Lower lobe of right lung (tissue), 2 donors: ENCODE results near the gene KIFC3. TPM values are rescaled to one million over a fixed set of nuclear protein-coding genes. Genes with fewer than 3 reads are reported as not detected.
"Not testable (repeated sequence)": the region's sequence is repeated elsewhere in the genome, so short reads cannot be mapped to it uniquely, and the experiment has no call there.

Experiments used
- ATAC-seq, 2 donors: fragments of 200-7000 bp; cut with Tn5 transposase; one replicate each; pipeline ENCODE4 v1.9.1; 2020 to 2022; ENCODE audit warnings: mild to moderate bottlenecking in 2 of 2, moderate library complexity in 2 of 2
- DNase-seq: peaks from one replicate; pipeline ENCODE4 v3.0.0-alpha.2; 2020
- H3K27ac ChIP-seq: fragments of 200-600 bp; one replicate; pipeline ENCODE4 v1.8.0; 2022
- H3K27me3 ChIP-seq: fragments of 200-600 bp; one replicate; pipeline ENCODE4 v1.8.0; 2022; ENCODE audit warnings: low read depth
- H3K36me3 ChIP-seq: fragments of 200-600 bp; one replicate; pipeline ENCODE4 v1.8.0; 2022; ENCODE audit warnings: mild to moderate bottlenecking
- H3K4me1 ChIP-seq: fragments of 200-600 bp; one replicate; pipeline ENCODE4 v1.8.0; 2022
- H3K4me3 ChIP-seq: fragments of 200-600 bp; one replicate; pipeline ENCODE4 v1.8.0; 2022; ENCODE audit warnings: mild to moderate bottlenecking
- H3K9me3 ChIP-seq: fragments of 200-600 bp; one replicate; pipeline ENCODE4 v1.8.0; 2022
- intact Hi-C: fragments of 100-400 bp; cut with DNase I; formaldehyde crosslinking; loops from one replicate; pipeline ENCODE4 v1.11.0; 2022
- total RNA-seq: library from RNA; stranded (reverse); fragmentation: NEBNext Ultra II Directional; extraction: Animal tissue kit (Norgen Biotek cat#: 25700); gene quantifications from one replicate; pipeline ENCODE4 v1.2.1, GENCODE V29; 2021
- TF ChIP-seq, protein P1 (sequence below): fragments of 200-600 bp; IDR thresholded peaks from one replicate; pipeline ENCODE4 v1.8.0; 2022; ENCODE audit warnings: antibody characterized with exemption, mild to moderate bottlenecking
- donor health status: DM: no; HTN: yes; CAD: no; lungs with severe emphysema.

The KIFC3 gene
- total RNA-seq, 1 donor from 2014 or later = 70.9 TPM

DNA sequence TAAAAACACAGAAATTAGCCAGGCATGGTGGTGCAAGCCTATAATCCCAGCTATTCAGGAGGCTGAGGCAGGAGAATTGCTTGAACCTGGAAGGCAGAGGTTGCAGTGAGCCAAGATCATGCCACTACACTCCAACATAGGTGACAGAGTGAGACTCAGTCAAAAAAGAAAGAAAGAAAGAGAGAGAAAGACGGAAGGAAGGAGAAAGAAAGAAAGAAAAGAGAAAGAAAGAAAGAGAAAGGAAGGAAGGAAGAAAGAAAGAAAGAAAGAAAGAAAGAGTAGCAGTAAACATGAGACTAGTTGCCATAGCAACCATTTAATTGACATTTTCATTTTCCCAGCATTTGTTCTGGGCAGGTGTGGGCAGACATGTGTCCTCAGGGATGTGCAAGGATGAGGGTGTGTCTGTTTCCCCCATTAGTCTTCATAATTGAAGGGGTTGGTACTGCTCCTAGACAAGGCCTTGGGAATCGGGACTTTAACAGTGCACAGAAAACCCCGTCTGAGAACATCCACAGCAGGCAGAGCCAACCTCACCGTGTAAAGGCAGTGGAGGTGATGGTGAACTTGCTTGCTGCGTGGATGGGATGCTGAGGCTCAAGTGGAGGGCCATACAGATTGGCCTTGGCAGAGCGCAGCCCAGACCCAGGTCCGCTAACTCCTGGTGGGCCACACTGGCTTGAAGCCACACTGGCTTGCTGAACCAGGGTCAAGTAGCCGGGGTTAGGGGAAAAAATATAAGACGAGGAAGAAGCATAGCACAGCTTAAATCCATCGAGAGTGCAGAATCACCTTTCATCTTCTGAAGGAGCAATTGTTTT lies 35.2 kb upstream of the KIFC3 start:
- no peaks in the 10 kb centered on the region for H3K4me1 ChIP-seq
- DNase-seq (no peak), ATAC-seq (no peak)
- no peaks in the 10 kb centered on the region for H3K36me3 ChIP-seq
- TF ChIP-seq, protein P1, sequence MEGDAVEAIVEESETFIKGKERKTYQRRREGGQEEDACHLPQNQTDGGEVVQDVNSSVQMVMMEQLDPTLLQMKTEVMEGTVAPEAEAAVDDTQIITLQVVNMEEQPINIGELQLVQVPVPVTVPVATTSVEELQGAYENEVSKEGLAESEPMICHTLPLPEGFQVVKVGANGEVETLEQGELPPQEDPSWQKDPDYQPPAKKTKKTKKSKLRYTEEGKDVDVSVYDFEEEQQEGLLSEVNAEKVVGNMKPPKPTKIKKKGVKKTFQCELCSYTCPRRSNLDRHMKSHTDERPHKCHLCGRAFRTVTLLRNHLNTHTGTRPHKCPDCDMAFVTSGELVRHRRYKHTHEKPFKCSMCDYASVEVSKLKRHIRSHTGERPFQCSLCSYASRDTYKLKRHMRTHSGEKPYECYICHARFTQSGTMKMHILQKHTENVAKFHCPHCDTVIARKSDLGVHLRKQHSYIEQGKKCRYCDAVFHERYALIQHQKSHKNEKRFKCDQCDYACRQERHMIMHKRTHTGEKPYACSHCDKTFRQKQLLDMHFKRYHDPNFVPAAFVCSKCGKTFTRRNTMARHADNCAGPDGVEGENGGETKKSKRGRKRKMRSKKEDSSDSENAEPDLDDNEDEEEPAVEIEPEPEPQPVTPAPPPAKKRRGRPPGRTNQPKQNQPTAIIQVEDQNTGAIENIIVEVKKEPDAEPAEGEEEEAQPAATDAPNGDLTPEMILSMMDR = no peak
- no peak overlapping the region for H3K4me3 ChIP-seq
- H3K9me3 ChIP-seq = no peaks in the 10 kb centered on the region
- no peaks in the 10 kb centered on the region for H3K27me3 ChIP-seq
- intact Hi-C loops = no loop called here
- H3K27ac ChIP-seq = no peak overlapping the region

DNA sequence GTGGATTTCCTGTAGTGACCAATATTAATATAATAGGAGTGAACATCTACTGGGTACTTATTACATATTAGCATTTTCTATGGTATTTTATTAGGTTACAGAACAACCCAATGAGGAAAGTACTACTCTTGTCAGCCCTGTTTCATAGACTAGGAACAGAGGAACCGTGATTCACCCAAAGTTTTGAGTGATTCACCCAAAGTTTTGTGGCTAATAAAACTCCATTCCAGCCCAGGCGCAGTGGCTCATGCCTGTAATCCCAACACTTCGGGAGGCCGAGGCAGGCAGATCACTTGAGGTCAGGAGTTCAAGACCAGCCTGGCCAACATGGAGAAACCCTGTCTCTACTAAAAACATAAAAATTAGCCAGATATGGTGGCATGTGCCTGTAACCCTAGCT lies 33.1 kb upstream of the KIFC3 start:
- intact Hi-C loops, H3K27ac ChIP-seq, H3K4me3 ChIP-seq, H3K4me1 ChIP-seq, ATAC-seq, H3K27me3 ChIP-seq, DNase-seq, H3K9me3 ChIP-seq, H3K36me3 ChIP-seq: not testable (repeated sequence)

DNA sequence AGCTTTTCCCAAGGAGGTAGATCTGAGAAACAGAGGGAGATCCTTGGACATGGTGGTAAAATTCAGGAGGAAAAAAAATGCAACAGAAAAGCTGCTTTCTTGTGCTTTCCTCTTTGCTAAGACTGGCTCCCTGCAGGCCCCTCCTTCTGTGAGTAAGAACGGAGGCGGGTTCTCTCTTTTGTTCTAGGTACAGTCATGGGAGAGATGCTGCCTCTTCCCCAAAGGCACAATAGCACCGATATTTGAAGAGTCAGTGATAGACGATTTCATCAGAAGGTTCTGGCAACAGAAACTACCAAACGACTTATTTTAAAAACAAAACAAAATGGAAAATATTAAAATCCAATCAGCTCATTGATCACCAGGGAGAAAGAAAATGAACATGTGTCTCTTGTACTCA lies 32.6 kb upstream of the KIFC3 start:
- no peak overlapping the region for H3K27ac ChIP-seq
- DNase-seq (no peak), ATAC-seq (no peak)
- no peaks in the 10 kb centered on the region for H3K27me3 ChIP-seq
- peaks cover 3% of the 10 kb centered on the region for H3K4me1 ChIP-seq
- intact Hi-C loops = no loop called here
- TF ChIP-seq, protein P1 = no peak
- no peaks in the 10 kb centered on the region for H3K36me3 ChIP-seq
- no peak overlapping the region for H3K4me3 ChIP-seq
- no peaks in the 10 kb centered on the region for H3K9me3 ChIP-seq

DNA sequence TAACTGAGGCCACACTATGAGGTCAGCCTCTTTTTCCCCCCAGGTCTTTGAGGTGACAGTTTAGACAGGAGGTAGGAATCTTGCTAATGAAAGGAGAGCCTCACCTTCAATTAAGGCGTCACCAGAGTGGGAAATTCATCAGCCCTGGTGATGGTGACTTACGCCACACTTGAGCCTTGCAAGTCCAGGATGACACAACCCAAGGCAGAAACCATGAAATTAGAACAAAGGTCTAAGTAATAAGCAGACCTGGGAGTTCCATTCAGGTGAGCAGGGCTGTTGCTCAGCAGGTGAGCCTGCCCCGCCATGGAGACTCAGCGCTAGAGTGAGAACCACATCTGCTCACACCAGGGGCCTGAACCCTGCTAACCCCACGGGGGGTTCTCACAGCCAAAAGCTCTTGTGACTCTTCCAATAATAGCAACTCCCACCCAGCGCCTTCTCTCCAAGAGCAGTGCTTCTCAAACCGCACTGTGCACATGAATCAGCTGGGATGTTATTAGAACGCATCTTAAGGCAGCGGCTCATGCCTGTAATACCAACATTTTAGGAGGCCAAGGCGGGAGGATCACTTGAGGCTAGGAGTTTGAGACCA lies 28.7 kb upstream of the KIFC3 start:
- Histone ChIP-seq H3K27ac (no peak overlapping the region), H3K4me3 (no peak overlapping the region), H3K9me3 (no peaks in the 10 kb centered on the region), H3K27me3 (no peaks in the 10 kb centered on the region), H3K4me1 (peaks cover 14% of the 10 kb centered on the region), H3K36me3 (no peaks in the 10 kb centered on the region)
- intact Hi-C loops = no loop called here
- ATAC-seq (no peak), DNase-seq (no peak)
- TF ChIP-seq, protein P1 = no peak

DNA sequence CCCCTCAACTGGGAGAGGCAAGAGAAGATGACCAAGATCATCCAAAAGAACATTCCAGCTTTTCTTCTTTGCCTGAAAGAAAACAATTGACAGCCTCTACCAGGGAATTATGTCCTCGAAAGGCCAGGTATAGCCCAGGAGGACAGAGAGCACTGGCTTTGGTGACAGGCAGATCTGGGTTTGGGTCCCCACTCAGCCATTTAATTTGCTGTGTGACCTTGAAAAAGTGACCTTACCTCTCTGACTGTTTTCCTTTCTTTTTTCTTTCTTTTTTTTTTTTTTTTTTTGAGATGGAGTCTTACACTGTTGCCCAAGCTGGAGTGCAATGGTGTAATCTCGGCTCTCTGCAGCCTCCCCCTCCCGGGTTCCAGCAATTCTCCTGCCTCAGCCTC lies 27.7 kb upstream of the KIFC3 start:
- TF ChIP-seq, protein P1 = no peak
- intact Hi-C loops = no loop called here
- no peak overlapping the region for H3K4me3 ChIP-seq
- no peak overlapping the region for H3K27ac ChIP-seq
- DNase-seq (no peak), ATAC-seq (no peak)
- no peaks in the 10 kb centered on the region for H3K9me3 ChIP-seq
- H3K4me1 ChIP-seq = peaks cover 19% of the 10 kb centered on the region
- no peaks in the 10 kb centered on the region for H3K36me3 ChIP-seq
- H3K27me3 ChIP-seq = no peaks in the 10 kb centered on the region
